Hematopoietic multipotent progenitor cell treated with erythropoietin and hydrocortisone succinate and interleukin-3 and kit ligand, for 6 days (in vitro differentiated cells): Measurements from ENCODE around the gene ATXN7L3B.

Experiments
- DNase-seq: peaks from one replicate; pipeline ENCODE4 v3.0.0-alpha.2; 2015

ATXN7L3B gene

DNA sequence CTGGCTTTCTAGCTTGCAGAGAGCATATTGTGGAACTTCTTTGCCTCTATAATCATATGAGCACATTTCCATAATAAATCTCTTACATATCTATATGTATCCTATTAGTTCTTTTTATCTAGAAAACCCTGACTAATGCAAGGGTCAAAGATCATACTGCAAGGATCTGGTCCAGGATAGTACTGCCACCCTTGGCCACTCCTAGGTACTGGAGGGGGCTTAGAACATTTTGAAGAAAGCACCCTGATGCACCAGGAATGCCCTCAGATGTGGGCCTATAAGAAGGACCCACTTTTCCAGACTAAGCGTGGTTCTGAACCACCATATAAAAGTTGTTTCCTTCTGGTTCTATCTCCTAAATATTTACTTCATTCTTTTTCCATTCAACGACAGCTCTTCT lies 14.6 kb downstream of the ATXN7L3B start:
- no peak for DNase-seq

DNA sequence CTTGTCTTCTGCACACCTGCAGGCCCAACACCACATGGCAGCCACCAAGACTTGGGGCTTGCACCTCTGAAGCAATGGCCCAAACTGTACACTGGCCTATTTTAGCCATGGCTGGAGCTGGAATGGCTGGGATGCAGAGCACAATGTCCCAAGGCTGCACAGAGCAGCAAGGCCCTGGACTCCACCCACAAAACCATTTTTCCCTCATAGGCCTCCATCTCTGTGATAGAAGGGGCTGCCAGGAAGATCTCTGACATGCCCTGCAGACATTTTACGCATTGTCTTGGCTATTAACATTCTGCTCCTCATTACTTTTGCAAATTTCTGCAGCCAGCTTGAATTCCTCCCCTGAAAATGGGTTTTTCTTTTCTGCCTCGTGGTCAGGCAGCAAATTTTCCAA lies 22.1 kb downstream of the ATXN7L3B start:
- DNase-seq: no peak

DNA sequence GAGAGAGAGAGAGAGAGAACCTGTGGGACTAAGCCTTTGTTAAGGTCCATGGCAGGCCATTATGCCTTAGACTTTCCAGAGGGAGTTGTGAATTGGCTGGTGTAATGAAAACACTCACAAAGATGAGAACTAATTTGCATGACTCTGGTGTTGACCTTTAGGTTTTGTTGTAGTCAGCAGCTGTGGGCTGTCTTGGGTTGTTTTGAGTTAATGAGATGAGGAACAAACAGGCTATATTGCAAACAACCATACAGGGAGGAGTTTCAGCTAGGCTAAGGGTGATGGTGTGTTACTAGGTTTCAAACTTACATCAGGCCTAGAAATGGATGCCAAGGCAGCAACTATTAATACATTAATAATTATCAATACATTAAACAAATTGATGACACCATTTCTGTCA lies 26.3 kb downstream of the ATXN7L3B start:
- no peak for DNase-seq

DNA sequence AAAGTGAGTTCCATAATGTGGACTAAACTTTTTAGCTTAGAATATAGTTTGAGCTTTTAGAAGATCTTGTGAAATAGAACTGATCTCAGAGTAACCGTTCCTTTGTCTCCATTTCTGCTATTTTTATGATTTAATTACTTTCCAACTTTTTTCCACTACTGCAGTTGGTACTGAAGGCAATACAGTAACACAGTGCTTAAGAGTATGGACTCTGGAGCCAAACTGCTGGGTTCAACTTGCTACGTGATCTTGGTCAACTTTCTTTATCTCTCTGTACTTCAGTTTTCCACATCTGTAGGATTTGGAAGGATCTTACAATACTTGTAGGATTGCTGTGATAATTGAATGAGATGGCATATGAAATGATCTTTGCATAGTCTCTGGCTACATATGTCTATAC lies 40.9 kb downstream of the ATXN7L3B start:
- DNase-seq: no peak

DNA sequence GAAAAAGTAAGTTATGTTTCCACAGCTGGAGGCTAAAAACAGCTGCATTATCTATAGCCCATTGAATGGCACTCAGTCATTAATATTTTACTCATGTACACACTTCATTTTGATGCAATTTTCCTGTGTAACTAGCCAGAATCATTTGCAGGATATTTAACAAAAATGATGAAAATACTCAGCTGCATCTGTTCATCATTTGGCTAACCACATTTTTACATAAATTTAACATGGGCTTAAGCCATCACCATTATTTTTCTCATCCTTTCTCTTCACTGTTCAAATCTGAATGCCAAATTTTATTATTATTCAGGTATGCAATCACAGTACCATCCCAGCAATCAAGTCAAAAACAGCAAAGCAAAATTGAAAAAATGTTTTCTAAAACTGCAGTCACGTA lies 41.8 kb downstream of the ATXN7L3B start:
- no peak for DNase-seq

DNA sequence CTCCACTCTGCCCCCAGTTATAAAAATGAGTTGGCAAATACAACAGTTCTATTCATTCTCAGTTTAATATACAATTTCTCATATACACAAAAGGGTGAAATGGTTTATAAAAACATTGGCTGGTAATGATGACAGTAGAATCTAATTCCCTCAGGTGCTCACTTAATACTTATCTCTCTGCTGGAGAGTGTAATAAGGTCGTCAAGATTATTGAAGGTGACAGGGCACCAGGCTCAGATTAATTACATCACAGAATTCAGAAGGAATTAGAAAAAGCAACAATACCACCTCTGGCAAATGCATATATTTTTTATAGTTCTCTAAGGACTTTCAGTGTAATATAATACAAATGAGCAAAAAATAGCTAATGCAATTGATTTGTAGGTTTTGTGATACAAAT lies 42.3 kb downstream of the ATXN7L3B start:
- DNase-seq: no peak

DNA sequence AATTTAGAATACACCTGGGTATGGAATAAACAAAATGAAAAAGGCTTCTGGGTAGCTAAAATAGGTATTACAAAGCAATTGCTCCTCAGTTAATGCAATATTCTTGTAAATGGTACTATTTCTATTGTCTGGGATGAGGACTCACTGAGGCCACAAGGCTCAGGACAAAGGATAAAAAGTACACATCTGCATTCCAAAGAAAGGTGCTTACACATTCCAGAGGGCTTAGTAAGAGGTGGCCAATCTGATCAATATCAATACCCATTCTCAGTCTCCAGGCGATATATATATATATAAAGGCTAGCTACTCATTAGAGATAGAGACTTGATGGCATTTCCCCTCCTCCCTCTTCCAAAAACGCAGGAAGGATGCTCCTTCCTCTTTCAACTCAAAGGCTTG lies 43.8 kb downstream of the ATXN7L3B start:
- no peak for DNase-seq

DNA sequence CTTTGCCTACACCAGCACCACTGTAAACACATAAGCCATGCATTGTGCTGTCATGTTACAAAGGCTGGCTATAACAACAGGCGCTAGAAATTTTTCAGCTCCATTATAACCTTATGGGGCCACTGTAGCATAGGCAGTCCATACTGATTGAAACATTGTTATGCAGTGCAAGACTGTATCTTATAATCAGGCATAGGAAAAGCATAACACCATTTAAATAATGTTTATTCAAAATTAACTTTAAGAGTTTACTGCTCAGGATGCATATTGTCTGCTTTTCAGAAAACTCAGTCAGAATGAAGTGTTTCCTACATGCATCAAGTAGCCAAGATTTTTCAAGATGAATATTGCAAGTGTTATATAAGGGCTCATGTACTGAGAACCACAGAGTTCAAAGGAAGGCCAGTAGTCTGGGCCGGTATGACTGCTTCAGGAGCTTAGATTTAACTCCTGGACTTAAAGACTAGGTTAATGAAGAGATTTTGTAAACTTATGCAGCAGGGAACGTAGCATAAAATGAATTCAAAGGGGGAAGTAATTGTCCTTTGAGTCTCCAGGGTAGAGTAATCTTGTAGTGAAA lies 46.9 kb downstream of the ATXN7L3B start:
- DNase-seq: no peak

DNA sequence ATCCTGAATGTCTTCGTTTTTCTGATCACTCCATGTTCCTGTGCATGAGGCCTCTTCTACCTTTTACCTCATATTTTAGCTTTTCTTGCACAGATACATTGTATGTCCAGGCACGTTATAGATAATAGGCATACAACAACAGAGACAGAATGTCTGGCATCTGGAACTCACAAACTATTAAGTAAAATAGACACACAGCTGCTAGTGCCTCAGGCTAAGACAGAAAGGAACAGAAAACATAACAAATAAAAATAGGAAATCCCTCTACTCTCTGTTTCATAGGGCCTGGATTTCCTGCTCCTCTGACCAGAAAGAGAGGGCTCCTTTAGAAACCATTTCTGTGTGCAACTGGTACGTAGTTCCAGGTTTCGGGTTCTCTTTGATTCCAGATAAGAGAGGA lies 48.6 kb downstream of the ATXN7L3B start:
- DNase-seq: no peak
